GM21576 (cell line): ENCODE data around the gene CST5.
"Not testable (repeated sequence)": the region's sequence is repeated elsewhere in the genome, so short reads cannot be mapped to it uniquely, and the experiment has no call there.

Experiments
- ATAC-seq: cut with Tn5 transposase; IDR thresholded peaks from one replicate; pipeline ENCODE4 v1.9.1; 2021; ENCODE audit warnings: mild to moderate bottlenecking, moderate library complexity; ENCODE audit not compliant: unreplicated experiment

Gene CST5

GRCh38 chr20:23890867-23891266 is 11.3 kb upstream of the CST5 start:
- ATAC-seq = not testable (repeated sequence)

GRCh38 chr20:23889775-23890187 is 10.2 kb upstream of the CST5 start:
- peak; percentile 70 for ATAC-seq

- ATAC-seq = no peak
Measured at GRCh38 chr20:23887856-23888255, 8.3 kb upstream of the CST5 start.

DNA sequence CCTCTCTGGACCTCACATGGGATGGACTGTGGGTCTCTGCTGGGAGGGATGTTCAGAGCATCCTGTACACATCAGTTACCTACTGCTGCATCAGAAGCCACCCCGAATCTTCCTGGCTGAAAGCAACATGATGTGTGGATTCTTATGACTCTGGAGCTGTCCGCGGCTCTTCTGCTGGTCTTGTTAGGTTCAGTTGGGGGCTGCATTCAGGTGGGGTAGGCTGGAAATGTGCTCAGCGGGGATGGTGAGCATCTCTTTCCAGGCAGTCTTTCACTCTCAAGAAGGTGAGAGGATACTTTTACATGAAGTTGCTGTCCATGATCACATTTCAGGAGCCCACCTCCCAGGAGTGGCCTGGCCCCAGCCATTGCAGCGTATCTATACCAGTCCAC is 5.2 kb upstream of the CST5 start:
- ATAC-seq = no peak

- ATAC-seq = no peak
Measured at GRCh38 chr20:23884136-23884770, 4.7 kb upstream of the CST5 start.

DNA sequence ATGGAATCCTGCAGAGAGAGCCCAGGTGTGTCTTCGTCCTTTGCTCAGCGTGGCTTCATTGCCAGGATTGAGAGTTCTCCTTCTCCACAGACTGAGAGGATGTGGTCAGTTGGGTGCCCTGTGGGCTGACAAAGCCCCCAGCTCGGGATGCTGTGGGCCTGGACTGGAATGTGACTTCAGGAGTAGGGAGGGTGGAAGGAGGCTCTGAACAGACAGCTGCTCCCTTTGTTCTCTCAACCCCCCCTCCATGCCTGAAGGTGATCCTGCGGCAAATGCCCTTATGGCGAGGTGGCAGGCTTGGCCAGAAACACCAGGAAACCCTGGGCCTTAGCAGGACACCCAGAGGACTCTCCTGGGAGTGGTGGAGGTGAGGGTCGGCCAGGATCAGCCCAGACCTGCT is 1.8 kb upstream of the CST5 start:
- no peak for ATAC-seq

DNA sequence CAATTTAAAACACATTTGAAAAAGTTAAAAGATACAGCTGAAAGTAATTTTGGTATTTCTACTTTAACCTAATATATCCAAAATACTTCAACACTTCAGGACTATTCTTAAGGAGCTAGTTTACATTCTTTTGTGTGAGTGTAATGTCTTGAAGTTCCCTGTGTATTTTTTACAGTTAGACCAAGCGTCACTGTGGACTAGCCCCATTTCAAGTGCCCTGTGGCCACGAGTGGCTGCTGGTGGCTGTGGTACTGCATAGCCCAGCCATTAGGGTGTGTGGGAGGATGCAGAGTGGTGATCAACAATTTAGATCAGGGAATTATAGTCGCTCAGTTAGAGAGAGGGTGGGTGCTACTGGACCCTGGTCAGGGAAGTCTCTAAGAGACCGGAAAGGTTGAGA is 869 bp upstream of the CST5 start:
- ATAC-seq = no peak

DNA sequence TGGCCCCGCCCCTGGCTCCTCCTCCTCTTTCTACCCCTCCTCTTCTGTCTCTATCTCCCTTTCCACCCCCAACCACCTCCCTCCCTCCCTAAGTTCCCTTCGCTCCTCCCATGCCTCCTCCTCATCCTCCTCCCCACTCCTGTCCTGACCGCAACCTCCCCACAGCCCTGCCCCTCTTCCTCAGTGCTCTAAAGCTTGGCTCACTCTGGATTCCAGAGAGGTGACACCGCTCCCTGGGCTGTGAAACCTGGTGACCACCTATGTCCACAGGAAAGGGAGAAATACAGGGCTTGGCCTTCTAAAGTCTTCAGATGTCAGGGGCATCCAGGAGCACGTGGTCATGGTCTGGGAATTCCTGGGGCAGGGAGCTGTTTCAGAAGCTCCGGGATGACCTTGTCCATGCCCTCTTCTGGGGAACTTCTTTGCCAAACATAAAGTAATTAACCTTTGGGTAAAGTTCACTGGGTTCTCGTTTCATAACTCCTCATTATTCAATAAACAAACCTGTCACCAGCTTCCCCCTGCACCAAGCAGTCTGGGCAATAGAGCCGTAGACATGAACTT is 345 bp upstream of the CST5 start:
- ATAC-seq = no peak

DNA sequence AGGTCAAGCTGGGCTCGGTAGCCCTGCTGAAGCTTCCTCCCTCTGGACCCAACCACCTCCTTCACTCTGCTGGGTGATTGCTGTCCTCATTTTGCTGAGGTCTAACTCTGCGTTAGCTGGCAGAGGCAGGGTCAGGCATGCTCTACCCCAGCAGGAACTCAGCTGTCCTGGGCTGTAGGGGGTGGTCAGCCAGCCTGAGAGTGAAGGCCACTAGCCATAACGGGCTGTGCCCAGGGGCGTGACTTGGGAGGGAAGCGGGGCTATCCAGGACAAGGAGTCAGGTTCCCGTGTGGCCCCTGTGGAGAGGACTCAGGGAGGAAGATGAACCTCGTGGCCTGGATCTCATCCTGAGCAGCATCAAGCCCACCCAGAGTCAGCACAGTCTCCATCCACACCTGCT is 761 bp downstream of the CST5 start:
- ATAC-seq = no peak

GRCh38 chr20:23878016-23878542 is 1.5 kb downstream of the CST5 start:
- ATAC-seq = not testable (repeated sequence)

GRCh38 chr20:23877524-23877923 is 2.0 kb downstream of the CST5 start:
- no peak for ATAC-seq

DNA sequence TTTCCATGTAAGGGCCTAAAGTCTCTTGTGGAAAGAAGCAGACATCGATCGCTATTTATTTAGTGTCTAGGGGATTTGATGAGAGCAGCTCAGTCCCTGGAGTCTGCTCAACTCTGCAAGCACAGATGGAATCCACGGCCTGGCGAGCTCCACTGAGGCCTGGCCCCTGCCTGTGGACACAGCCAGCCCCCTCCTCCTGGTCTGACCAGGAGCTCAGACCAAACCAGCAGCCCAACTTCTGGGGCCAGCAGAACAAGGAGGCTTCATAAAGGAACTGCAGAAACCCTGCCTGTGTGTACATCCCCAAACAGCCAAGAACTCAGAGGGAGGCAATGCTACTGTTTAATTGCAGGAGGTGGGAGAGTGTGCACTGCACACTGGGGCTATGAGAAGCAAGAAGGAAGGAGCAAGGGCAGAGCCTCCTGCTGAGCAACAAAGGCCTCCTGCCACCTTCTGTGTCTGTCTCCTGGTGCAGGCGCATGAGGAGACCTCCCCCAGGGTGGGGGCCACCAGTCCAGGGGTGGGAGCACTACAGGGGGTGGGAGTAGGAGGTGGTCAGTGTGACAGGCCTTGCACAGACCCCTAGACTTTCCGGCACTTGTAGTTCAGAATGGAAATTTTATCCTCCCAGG is 3.8 kb downstream of the CST5 start:
- no peak for ATAC-seq

GRCh38 chr20:23874747-23875146 is 4.8 kb downstream of the CST5 start:
- no peak for ATAC-seq

DNA sequence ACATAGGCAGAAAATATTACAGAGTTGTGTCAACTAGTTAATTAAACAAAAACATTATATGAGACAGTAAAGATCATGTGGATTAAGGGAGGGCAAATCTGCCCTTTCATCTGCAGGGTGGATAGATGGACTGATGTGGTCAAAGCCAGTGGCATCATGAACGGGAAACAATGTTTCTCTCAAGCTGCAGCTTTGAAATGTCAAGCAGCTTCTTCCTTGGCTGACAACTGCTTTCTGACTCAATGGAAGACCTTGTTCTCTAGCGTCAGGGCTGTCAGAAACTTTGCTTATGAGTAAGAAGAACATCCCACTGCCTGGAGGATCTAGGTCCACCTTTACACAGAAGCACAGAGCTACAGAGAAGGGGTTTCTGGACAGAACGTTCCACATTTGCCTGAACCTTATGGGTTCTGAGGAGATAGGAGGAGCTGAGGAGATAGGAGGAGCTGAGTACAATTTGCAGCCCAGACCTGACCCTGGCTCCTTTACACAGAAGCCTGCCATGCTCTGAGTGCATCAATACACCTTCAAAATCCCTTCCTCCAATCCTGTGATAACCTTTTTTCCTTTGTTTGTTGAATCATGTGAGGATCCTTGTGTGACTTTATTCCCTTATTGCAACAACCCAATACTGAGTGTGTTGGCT is 6.1 kb downstream of the CST5 start:
- ATAC-seq = no peak

- no peak for ATAC-seq
Measured at GRCh38 chr20:23872065-23872464, 7.5 kb downstream of the CST5 start.

DNA sequence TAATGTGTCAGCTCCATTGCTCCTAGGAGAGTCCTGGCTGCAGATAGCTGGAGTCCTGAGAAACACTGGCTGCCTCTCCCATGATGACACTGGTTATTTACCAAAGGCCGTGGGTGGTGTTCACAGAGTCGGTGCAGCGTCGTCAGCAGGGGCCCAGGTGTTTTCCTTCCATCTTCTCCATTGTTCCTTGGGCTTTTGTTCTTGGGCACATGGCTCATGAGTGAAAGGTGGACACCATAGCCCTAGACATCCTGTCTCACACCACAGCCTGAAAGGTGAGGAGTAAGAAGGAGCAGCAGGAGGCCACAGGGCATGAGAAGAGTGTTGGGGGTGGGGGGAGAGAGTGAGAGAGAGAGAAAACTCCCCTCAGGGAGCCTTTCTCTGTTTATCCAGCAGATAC is 9.1 kb downstream of the CST5 start:
- no peak for ATAC-seq

DNA sequence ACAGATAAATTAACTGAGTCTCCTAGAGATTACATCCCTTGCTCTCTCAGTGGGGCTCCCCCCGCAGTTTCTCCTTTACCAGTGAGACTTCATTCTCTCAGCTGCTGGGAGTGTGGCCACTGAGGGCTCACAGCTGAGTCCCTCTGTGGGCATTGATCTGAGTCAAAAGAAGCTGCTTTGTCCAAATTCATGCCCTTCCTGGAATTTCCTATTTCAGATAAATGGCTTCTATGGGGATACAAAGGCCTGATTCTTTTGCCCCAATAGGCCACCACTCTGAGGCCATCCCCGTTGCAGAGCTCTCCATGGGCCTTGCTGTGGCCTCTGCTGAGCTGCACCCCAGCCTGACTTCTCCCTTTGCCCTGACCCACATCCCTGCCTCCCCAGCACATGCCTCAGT is 10.0 kb downstream of the CST5 start:
- no peak for ATAC-seq

DNA sequence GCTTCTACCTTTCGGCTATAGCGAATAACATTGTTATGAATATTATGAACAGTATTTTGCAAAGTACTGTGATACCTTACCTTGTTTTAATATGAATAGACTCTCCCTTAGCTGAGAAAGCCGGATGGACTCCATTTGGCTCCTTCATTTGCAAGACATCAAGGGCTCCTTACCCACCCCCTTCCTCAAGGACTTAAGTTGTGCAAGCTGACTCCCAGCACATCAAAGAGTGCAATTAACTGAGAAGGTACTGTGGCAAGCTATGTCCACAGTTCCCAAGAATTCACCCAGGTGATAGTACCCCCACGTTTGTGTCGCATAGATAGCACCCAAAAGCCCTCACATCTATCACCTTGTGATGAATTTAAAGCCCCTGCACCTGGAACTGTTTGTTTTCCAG is 11.2 kb downstream of the CST5 start:
- no peak for ATAC-seq

- ATAC-seq = no peak
Measured at GRCh38 chr20:23867152-23867776, 12.3 kb downstream of the CST5 start.

DNA sequence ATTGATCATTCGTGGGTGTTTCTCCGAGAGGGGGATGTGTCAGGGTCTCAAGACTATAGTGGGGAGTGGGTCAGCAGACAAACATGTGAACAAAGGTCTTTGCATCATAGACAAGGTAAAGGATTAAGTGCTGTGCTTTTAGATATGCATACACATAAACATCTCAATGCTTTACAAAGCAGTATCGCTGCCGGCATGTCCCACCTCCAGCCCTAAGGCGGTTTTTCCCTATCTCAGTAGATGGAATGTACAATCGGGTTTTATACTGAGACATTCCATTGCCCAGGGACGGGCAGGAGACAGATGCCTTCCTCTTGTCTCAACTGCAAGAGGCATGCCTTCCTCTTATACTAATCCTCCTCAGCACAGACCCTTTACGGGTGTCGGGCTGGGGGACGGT is 18.8 kb downstream of the CST5 start:
- ATAC-seq = not testable (repeated sequence)

GRCh38 chr20:23857962-23858595 is 21.5 kb downstream of the CST5 start:
- no peak for ATAC-seq
